Hematopoietic multipotent progenitor cell (in vitro differentiated cells): ENCODE results near the gene FBXL17. TPM values are rescaled to one million over a fixed set of nuclear protein-coding genes. Genes with fewer than 3 reads are reported as not detected.

Experiments used
- DNase-seq, 3 donors: peaks; one replicate each; pipeline ENCODE4 v3.0.0-alpha.2; 2011 to 2015; ENCODE audit warnings: low read depth in 2 of 3, low spot score in 2 of 3
- total RNA-seq: library from RNA; depleted of rRNA; stranded (reverse); fragments of >200 nt; gene quantifications from one replicate; pipeline ENCODE4 v1.2.3, GENCODE V29; 2012

The FBXL17 gene
- total RNA-seq, 1 donor, result 9.4 TPM

DNA sequence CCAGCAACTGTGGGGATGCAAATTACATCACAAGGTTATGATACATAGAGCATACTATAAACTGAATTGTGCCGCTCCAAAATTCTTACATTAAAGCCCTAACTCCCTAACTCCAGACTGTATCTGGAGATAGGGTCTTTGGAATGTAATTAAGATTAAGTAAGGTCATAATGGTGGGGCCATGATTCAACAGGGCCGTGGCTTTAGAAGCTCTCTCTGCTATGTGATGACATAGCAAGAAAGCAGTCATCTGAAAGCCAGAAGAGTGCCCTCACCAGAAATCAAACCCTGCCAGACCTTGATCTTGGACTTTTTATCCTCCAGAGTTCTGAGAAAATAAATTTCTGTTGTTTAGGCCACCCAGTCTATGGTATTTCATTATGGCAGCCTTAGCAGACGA, 123.9 kb downstream of the FBXL17 start:
- no peak for DNase-seq

DNA sequence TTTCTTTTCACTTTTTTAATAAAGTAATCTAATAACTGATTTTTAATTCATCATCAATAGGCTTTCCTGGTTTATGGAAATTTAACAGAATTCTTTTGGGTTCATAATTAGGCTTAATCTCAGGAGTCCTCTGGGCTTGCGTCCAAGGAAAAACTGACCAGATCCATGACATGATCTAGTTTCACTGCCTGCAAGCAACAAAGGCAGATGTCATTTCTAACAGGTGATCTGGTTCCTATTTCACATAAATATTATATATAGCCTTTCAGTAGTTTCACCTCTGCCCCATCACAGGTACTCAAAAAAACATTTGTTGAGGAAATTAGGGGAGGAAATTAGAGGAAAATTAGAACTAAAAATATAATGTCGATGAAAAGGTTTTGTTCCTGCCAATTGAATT, 126.4 kb downstream of the FBXL17 start:
- DNase-seq, result no peak

DNA sequence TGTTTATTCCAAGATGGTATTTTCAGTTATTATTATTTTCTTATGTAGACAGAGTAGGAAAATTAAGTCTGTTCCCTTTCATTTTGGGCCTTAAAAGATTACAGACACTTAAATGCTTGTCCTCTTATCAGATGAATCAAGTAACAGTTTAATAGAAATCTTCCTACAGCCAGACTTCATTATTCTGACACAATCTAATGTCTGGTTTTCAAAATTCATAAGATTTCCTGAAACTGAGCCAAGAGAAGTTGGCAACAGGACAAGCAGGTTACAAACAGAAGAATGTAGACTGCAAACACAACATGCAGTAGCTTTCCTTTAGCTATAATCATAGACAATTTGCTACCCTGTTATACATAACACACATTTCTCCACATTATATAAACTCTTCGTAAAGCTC, 130.5 kb downstream of the FBXL17 start:
- DNase-seq, result no peak

DNA sequence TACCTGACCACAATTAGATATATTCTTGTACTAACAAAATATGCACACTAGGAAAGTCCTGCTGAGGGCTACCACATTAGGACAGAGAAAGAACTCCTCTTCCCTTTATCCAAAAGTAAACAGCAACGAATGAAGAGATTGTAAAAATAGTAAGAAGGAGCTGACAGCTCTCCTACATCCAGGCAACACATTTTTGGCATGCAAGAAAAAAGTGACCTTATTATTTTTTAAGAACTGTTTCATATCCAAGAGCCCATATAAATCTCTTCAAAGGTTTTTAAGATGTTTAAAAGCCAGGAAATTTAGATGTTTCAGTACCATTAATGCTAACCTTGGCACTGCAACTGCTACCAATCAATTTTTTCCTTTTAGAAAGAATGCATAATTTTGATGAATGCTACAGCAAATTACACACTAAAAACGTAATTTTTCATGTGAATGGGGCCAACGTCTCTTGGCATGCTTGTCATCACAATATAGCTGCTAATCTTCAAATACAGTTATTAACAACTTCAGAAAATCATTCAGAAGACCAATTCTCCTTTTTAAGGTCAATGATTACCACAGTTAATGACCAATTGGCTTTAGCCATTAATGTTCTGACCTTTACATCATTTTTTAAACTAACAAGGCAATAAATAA, 132.0 kb downstream of the FBXL17 start:
- DNase-seq, result no peak

DNA sequence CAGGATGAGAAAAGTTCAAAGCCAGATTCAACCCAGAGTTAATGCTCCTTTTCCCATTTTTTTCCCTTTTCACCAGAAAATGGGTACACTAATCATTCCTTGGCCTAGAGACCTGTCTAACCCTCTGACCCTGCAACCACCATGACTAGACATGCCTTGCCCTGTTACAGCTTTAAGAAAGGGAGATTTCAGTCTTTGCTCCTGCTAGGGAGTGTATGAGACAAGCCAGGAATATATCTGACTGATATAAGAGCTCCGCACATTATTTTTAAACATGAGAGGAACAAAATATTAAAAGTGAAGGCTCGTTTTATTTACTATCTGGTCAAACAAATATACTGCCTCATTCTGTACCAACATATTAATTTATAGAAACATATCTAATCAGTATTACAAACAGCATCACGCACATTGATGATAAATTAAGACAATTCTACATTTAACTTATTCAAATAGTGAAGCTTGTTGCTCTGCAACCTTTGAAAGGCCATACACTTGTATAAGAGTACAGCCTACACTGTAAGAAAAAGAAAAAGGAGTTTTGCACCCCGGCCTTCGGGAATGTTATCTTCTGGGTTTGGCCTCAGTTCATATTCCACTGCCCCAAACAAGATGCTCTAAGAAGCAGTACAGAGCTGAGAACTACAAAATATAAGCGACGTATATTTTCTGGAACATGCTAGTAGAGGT, 132.7 kb downstream of the FBXL17 start:
- no peak for DNase-seq

DNA sequence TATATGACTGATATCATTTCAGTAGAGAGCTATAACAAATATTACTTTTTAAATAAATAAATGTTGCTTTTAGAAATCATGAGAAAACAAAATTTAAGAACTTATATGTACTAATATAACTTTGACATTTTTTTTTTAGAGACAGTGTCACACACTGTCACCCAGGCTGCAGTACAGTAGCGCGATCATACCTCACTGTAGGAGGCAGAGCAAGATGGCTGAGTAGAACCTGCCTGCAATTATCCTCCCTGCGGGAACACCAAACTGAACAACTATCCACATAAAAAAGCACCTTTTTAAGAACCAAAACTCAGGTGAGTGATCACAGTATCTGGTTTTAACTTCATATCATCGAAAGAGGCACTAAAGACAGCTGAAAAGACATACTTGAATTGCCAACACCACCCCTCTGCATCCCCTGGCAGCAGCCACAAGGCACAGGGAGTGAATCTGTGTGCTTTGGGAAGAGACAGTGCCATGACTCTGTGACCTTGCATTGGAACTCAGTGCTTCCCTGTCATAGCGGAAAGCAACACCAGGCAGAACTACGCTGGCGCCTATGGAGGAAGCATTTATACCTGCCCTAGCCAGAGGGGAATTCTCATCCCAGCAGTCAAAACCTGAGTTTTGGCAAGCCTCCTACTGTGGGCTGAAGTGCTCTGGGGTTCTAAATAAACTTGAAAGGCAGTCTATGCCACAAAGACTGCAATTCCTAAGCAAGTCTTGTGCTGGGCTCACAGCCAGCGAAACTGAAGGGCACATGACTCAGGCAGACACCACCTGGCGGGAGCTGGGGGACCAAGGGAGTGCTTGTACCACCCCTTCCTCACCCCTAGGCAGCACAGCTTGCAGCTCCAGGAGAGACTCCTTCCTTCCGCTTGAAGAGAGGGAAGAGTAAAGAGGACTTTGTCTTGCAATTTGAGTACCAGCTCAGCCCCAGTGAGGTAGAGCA, 142.7 kb downstream of the FBXL17 start:
- DNase-seq, result no peak

DNA sequence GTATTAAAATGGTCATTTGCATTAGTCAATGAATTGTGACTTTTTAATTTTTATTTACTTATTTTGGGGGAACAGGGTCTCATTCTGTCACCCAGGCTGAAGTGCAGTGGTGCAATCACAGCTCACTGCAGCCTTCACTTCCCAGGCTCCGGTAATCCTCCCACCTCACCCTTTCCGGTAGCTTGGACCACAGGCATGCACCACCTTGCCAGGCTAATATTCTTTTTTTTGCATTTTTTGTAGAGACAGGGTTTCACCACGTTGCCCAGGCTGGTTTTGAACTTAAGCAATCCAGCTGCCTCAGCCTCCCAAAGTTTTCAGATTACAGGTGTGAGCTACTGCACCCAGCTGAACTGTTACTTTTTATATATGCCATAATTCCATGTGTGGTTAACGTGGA, 143.4 kb downstream of the FBXL17 start:
- no peak for DNase-seq

DNA sequence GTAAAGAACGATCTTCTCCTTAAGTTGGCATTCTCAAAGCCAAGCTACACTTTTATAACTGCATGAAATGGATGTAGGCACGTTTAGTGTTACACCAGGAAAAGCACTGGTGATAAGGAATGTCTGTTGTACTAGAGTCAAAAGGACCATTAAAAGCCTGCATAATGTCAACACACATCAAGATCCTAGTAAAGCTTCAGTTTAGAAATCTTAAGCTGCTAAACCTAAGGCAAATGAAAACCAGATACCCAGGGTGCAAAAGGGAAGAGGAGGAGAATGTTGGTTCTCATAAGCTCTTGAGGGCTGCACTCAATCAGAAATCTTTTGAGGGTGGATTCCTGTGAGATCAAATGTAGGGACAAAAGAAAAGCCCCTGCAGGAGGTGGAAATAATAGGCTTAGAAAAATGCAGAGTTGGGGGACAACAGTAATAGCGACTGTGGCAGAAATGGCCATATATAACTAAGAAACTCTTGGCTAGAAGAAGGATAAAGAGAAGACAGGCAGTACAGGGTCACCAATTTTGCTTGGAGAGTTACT, 148.2 kb downstream of the FBXL17 start:
- no peak for DNase-seq

DNA sequence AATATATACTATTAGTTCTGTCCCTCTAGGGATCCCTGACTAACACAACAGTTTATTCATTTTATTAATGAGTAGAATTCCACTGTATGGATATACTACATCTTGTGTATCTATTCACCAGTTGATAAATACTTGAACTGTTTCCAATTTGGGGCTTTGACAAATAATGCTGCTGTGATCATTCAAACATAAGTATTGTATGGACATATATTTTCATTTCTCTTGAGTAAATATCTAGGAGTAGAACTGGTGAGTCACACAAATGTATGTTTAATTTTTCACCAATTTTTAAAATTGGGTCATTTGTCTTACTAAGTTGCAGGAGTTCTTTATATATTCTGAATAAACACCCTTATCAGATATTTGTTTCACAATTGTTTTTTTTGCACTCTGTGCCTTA, 149.1 kb downstream of the FBXL17 start:
- DNase-seq, result no peak

DNA sequence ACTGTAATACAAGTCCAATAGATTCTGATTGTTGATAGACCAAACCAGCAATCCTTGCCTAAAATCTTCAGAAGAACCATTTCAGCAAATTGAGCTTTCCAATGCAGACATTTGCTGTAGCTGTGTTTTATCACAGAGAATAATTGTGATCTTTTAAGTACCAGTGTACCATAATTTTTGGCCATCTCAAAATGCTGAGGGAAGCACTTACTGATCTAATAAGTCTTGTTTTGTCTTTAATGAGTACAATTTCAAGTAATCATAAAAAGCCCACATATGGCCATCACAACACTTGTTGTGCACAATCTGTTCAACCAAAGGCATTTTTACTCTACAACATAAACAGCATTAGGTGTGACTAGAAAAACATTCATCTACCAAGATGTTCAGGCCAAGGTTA, 159.9 kb downstream of the FBXL17 start:
- no peak for DNase-seq

DNA sequence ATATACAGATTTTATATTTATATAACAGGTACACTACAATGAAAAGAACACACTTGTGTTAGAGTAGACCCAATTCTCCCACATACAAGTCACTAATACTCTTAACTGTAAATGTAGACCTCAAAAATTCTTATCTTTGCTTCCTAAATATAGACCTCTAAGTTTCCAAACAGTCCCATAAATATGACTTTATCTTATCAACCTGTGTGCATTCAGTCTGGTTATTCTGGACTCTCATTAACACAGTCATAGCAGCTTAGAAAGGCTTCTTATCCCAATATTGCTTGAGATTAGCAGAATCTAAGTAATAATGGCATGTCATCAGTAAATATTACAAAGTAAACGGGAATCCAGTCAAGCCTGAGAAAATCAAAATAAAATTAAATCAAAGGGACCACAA, 161.1 kb downstream of the FBXL17 start:
- no peak for DNase-seq

DNA sequence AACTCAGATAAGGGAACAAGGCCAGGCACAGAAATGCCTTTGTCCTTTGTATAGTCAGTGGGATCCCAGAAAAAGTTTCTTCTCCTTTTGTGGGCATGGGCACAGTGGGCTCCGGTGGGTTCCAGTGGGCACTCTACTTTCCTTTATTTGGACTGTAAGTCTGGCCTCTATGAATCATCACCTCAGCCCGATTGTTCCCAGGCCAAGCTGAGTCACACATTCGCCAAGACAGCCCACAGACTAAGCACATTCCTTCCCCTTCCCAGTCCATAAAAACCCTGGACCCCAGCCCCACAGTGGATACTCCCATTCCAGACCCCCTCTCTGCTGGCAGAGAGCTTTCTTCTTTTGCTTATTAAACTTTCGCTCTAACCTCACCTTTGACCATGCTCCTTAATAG, 165.0 kb downstream of the FBXL17 start:
- DNase-seq, result no peak

DNA sequence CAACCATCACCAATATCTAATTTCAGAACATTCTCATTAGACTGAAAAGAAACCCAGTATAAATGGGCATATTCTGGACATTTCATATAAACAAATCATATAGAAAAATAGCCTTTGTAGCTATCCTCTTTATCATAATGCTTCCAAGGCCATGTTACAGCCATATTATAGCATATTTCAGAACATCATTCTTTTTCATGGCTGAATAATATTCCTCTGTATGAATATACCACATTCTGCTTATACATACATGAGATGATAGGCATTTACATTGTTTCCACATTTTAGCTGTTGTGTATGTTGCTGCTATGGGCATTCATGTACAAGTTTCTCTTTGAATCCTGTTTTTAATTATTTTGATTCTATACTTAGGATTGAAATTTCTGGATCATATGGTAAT, 167.0 kb downstream of the FBXL17 start:
- DNase-seq, result no peak

DNA sequence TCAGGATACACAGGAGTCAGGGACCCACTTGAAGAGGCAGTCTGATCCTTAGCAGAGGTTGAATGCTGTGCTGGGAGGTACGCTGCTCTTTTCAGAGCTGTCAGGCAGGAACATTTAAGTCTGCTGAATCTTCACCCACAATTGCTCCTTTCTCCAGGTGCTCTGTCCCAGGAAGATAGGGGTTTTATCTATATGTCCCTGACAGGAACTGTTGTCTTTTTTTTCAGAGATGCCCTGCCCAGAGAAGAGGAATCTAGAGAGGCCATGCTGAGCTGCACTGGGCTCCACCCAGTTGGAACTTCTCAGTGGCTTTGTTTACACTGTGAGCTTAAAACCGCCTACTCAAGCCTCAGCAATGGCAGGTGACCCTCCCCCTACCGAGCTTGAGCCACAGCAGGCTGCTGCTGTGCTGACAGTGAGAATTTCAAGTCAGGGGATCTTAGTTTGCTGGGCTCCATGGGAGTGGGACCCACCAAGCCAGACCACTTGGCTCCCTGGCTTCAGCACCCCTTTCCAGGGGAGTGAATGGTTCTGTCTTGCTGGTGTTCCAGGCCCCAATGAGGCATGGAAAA, 169.0 kb downstream of the FBXL17 start:
- no peak for DNase-seq

DNA sequence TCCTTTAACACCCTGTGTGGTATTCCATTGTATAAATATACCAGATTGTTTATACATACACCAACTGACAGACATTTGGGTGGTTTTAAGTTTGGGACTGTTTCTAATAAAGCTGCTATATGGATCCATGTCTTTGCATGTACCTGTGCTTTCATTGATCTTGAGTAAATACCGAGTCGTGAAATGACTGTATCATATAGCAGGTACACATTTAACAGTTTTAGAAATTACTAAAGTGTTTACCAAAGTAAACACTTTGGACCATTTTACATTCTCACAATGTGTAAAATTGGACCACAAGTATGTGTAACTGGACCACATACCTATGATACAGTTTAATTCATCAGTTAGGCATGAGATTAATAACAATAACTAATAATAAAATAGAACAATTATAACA, 175.2 kb downstream of the FBXL17 start:
- DNase-seq, result no peak

DNA sequence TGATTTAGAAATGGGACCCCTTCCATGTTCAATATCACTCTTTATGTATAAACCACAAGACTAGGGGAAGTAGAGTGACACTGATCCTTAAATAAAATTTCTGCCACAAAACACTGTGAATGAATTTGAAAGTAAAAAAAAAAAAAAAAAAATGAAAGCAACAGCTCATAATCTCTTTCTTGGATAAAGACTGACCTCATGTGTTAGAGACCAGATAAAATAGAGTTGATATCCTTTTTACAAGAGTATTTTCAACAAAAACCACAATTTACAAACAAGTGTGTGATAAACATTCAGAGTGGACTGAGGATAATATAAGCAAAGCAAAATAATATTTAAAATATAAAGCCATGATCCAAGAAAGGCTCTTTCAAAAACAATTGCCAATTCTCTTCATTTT, 180.2 kb downstream of the FBXL17 start:
- peak in 1 of 3 donors; percentile 15 for DNase-seq

DNA sequence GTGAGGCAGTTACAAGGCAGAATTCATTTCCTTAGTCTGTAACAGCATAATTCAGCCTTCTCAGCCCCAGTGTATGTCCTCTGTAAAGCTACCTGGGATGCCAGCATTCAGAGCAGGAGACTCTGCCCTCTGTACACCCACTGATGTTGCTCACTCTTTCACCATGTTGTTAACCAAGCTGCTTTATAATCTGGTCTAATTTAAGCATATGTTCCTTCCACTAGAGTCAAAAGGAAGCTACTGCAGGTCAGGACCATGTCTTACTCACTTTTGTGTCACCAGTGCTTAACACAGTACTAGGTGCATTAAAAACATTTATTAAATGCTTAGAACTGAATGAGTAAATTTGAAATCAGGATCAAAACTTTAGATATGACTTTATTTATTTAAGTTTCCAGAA, 185.6 kb downstream of the FBXL17 start:
- no peak for DNase-seq

DNA sequence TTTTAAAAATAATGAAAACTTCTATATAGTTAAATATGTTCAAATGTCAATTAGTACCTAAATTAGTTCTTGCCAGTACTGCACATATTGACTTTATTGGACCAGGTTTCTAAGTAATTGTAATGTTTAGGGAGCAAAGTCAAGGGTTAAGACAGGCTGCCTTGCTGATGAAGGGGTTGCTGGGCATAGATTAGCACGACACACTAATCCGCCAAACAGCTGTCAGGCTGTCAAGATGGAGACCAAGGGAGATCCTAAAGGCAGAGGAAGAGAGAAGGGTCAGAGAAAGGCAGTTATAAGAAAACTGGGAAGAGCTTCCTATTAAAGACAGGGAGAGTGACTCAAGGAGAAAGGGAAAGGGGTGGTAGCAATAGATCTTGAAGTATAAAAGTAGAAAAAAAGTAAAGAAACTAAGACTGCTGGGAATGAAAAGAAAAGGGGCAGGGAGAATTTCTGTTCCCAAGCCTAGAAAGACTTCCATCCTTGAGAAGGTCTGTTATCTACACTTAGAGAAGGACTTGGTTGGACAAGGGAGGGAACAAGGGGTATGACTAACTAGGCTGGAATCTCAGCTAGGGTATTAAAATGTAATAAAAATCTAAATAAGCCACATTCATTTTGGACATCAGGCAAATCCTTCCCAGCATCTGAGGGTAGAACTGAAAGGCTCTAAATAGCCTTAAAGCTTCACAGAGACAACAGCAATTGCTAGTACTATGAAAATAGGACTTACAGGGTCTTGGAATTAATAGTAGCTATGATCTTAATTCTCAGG, 188.7 kb downstream of the FBXL17 start:
- DNase-seq, result no peak

DNA sequence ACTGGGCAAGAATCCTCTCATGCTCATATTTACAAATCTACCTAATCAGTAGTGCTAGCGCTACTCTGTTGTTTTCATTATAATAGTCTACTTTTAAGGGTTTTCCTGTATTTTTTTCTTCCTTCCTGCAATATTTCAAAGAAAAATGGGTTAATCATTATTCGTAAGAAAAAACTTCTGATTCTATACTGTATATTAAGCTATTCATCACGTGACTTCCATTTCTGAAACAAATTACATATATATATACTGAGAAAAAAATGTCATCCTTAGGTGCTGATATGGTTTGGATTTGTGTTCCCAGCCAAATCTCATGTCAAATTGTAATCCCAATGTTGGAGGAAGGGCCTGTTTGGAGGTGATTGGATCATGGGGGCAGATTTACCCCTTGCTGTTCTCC, 197.0 kb downstream of the FBXL17 start:
- no peak for DNase-seq

DNA sequence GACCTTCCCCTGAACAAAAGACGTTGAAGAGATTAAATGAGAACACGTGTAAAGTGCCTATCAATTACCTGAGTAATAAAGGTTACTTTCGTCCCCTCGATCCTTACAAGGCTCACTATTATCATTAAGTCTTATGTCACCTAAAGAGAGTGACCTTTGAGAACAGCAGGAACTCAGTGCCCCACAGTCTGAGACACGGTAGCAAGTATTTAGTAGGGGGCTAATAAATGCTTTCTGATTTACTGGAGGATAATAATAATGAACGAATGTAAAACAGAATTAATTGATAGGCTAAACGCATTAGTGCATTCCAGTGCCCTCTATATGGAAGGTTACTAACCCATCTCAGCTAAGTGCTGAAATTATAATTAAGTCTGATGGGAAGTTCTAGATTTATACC, 199.9 kb downstream of the FBXL17 start:
- no peak for DNase-seq
